T1000 (cell line): ENCODE measurements around the gene TENM4.

ENCODE experiments used
- DNase-seq: peaks from one replicate; lab custom pipeline; 2025; ENCODE audit warnings: mixed read lengths; lab: John Stamatoyannopoulos, UW

TENM4 gene

DNA sequence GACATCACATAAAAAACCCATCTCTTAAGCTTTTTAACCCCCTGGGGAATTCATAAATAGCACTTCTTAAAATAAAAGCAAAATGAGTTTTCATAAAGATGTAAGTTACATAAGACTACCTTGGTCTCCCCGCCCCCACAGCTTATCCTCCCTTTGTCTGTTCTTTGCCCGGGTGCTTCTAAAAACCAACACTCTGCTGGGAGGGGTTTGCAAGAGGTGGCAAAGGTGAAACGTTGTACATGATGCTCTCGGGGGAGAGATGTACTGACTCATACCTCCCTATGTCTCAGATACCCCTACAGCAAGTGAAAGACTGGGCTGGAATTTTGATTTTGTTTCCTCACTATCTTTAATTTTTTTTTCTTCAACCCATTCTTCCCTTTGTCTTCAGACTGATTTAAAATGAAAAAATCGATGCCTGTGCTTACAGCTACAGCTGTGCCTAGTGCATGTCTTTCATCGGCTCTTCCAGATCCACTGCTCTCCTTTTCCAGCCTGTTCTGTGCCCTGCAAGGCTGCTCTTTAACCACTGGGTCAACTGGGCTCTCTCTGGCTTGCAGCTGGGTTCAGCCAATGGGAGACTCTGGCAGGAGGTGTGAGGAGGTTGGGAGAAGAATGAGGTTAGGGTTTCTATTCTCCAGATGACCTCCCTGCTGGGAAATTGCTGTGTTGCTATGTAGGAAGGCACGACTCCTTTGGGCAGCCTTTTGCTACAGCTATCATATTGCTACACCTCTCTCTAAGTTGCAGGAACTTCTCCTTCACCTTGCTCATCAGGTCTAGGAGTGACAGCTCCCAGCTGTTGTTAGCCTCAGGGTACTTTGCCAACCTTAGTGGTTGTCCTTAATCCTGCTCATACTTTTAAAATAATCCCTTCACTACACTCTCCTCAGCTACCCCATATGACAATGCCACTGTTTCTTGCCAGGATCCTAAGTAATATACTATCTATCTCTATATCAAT lies 266.5 kb downstream of the TENM4 start:
- no peak for DNase-seq

DNA sequence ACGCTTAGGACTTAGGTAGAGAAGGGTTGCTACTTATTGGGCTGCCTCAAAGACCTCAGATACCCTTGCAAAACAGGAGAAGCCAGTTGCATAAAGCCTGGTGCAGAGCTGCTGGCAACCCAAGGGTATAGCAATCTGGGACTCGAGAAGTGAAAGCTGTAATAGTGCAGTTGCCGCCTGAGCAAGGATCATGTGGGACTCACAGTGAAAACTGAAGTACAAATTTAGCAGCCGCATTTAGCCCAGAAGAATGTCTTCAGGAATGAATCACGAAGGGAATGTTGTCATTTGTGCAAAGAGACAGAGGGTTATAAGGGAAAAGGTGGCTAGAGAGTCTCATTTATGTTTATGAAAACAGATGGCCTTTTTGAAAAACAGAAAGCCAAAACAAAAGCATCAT lies 267.2 kb downstream of the TENM4 start:
- DNase-seq = no peak

DNA sequence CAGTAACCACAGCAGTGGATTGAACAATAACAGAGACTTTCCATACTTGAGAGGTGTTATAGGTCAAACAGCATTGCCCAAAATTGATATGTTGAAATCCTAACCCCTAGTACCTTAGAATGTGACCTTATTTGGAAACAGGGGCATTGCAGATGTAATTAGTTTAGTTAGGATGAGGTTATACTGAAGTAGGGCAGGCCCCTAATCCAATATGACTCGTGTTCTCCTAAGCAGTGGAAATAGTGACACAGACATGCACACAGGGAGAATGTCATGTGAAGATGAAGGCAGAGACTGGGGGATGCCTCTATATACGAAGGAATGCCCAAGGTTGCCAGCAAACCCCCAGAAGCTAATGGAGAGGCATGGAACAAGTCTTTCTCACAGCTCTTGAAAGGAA lies 270.5 kb downstream of the TENM4 start:
- DNase-seq = no peak

DNA sequence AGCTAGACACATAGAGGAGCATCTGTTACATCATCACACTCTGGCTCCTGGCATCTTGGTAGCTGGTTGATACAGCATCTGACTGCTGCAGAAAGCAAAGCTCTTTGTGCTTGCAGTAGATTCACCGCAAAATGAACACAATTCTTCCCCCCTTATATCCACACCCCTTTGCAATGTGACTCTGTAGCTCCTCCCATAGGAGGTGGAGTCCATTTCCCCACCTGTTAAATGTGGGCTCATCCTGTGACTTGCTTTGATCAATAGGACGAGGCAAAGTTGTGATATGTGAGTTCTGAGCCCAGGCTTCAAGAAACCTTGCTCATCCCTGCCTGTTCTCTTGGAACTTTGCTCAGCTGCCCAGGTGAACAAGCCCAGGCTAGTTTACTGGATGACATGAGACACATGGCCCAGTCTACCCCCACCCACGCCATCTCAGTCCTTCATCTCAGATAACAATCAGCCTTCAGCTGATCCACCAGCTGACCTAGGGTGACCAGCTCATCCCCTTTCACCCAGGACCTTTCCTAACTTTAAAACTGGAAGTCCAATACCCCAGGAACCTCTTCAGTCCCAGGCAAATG lies 272.2 kb downstream of the TENM4 start:
- no peak for DNase-seq

DNA sequence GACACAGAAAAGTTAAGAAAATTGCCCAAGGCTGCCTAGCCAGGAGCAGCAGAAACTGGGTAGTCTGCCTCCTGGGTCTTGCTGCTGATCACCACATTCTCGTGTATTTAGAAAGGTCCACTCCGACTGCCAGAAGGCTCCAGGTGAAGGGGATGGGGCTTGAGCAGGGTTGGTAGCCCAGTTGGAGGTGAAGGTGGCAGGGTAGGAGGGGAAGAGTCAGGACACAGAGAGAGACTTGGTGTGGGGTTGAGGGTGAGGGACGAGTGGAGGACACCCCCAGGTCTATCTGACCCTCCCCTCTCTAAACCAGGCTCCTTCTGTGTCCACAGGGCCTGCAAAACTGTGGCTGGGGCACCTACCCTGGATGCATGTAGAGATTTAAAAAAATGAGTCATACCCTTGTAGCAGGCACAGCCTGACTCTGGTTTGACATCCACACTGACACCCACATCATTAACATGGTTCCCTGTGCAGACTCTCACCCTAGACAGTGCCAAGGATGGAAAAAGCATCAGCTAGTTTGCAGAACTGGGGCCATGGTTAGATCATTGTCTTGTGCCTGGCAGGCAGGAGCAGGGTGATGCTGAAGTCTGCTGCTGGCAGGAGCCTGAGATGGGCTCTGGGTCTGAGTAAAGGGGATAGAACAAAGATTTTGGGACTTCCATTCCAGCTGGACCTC lies 273.2 kb downstream of the TENM4 start:
- DNase-seq = no peak

DNA sequence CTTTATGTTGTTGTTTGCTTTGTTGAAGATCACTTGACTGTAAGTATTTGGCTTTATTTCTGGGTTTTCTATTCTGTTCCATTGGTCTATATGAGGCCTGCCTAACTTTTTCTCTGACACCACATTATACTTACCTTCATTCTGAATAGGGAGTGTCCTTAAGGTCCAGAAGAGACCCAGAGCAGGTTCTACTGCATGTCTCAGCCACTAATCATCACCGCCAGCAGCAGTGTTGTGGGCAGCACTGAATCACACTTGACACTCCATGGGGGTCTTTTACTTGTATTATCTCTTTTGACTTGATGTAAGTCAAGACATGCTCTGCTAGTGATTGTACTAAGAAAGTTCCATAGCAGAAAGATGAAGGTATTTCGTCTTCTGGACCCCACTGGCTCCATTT lies 274.9 kb downstream of the TENM4 start:
- DNase-seq = no peak

DNA sequence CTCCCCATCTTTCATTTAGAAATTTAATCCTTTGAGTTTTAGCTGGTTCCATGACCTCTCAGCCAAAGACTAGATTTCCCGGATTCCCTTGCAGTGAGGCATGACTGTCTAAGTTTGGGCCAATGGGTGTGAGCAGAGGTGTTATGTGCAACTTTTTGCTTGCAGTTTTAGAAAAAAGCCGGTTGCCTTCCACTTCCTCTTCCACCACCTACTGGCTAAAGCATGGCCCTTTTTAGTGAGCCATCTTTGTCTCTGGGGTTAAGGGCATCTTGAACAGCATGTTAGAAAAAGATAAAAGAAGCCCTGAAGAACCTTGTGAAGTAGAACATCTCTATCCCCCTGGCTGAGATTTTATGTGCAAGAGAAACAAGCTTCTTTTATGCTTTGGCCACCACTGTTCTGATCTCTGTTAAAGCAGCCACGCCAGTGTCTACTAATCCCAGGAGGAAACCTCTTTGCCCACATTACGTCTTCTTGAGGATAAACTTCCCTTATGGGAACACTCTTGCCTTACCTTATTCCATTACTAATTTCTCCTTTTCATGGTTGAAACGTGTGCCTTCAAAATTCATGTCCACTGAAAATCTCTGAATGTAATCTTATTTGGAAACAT lies 279.9 kb downstream of the TENM4 start:
- DNase-seq = no peak

DNA sequence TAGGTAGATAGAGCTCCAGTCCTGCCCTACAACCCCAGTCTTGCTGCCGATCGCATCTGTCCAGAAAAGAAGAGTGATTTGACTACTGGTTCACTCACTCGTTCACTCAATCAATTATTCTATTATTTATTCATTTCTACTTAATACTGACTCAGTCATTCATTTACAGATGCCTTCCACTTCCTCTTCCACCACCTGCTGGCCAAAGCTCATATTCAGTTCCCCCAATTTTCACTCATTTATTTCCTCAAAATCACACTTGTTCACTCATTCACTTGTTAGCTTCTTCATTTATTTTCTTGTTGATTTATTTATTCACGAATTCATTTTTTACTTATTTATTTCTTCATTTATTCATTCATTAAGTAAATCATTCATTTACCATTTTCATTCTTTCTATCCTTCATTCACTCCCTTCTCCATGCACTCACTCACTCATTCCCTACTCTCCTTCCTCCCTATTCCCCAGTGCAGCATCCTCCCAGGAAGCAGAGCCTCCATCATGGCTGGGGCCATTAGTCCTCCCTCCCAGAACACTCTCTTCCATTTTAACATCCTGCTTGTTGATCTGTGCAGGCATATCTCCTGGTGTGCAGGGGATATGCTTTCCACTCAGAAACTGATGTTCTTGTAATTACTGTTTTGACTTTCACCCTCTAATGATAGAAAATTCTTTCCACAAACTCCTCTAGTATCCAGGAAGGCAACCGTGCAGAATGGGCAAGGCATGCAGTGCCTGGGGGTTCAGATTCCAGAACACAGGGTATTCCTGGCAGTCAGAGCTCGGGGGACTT lies 281.0 kb downstream of the TENM4 start:
- no peak for DNase-seq

DNA sequence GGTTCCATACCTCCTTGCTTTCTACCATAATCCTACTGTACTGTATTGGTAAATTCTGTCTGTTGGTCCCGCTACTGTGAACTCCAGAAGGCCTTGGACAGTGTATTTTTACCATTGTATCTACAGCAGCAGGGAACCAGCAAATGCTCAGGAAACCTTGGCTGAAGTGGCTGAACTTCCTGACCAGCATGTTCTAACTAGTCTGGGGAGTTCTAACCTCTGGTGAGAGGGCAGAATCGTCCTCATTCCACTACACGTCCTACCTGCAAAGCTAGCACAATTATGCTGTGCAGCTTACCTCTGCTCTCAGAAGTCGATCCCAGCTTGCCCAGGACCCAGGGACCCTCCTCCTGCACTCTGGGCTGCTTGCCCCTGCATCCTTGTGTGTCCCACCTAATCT lies 283.1 kb downstream of the TENM4 start:
- DNase-seq = no peak

DNA sequence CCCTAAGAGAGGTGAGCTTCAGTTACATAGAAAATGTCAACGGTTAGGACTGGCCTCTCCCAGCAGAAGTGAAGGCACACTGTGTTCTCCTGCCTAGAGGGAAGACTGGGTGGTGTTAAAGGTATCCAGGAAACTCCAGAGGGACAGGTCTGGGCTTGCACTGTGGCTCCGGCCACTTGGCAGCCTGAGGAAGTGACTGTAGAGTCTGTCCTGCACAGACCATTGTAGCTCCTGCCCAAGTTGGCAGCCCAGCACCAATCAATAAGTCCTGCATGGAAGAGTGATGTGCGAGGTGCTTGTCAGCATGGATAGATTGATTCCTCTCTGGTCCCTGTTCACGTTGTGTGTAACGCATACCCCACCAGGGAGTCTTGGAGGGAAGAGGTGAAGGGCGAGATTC lies 284.8 kb downstream of the TENM4 start:
- no peak for DNase-seq

DNA sequence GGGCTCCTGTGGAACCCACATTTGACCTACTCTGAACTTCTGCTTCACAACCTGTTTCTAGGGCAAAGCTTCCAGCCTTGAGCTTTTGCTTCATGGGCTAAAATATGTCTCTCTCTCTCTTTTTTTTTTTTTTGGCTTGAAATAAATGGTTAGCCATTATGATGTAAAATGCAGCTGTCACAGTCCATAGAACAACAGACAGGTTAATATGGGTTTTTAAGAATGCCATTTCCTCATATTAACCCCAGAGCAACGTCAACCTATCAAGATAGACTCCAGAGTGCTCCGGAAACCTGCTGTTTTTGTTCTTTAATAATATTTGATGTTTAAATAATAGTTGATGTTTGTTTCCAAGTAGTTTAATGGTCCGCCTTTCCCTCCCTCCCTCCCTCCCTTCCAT lies 285.6 kb downstream of the TENM4 start:
- no peak for DNase-seq

DNA sequence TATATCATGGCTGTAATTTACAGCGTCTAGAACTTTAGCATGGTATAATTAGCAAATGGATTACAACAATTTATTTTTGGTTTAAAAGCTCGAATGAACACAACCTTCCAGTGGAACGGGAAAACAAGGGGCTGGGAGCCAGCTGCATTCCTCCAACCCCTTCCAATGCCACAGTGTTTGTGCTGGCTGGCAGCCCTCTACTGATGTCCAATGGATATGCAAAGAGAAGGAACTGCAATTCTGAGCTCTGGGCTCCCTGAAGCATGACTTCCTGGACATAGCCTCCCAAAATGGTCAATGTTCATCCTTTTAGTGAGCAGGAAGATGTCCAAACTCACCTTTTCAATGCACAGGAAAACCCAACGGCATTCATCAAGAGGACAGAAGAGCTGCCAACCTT lies 288.3 kb downstream of the TENM4 start:
- no peak for DNase-seq

DNA sequence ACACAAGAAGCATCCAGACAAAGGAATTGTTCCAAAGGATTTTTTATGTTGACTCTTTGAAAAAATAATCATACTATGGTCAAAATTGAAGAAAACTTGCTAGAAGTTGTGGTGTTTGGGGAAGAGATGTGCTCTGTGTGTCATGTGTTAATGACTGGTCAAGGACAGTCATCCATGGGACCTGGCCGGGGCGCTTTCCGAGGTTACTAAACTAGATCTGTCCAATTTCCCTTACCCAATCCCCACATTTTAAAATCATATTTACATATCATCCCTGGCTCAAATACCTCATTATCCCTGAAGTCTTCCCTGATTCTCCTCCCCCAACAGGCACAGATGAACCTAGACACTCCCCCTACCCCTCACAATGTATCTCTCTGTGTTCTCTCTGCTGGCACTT lies 289.4 kb downstream of the TENM4 start:
- no peak for DNase-seq

DNA sequence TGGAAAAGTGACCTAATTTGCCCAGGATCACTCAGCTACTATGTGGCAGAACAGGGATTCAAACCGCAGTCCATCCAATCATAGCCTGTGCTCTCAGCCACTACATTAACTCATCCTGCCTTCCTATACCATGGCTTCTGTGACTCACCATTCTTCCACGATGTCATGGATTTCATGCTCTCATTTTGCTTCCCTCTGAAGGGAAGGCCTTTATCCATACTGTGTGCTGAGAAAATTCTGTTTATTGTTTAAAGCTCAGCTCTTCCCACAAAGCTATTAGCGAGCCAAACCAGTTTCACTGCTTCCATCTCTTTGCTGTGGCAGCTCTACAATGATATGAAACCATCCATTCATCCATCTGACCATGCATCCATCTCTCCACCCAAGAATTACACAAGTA lies 289.9 kb downstream of the TENM4 start:
- DNase-seq = no peak

DNA sequence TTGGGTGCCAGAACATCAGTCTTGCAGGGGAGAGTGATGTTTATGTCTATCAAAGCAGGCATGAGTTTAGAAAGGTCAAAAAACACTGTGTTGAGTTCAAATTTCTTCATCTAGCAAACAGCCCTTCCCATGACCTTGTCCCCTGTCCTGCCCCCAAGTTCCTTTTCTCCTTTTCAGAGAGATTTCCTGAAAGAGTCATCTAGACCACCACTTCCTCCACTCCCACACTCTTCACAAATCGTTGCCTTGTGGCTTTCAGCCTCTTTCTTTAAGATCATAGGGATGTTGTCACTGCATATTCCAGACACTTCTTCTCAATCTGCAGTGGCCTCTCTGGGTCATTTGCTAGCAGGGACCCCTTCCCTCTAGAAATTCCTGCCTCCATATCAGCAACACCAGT lies 290.5 kb downstream of the TENM4 start:
- no peak for DNase-seq

DNA sequence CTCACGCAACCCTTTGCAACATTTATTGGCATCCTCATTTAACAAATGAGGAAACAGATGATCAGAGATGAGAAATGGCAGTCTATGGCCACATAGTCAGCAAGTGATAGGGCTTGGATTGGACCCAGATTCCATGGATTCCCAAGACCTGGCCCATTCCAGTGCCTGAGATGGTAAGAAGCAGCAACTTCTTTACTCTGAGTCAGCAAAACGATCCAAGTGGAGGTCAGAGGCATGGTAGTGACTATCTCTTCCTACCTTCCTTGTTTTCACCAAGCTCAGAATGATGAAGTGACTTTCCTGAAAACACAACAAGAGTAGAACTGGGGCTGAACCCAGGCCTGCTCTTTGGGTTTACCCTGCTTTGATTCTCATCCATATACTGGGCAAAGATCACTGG lies 293.1 kb downstream of the TENM4 start:
- DNase-seq = no peak

DNA sequence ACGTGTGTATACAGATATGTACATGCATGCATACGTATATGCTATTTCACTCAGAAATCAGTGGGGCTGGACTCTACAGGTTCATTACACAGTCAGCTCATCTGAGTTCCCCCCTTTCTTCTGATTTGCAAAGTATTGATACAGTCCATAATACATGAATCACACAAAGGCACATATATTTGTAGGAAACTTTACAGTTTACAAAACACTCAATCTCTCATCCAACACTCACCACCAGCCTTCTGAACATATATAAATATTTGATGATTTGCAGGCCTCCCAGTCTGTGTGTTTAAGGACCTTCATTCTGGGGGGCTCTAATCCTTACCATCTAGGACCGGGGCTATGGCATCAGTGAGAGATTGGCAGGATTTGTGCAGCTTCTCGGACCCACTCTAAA lies 293.8 kb downstream of the TENM4 start:
- no peak for DNase-seq

DNA sequence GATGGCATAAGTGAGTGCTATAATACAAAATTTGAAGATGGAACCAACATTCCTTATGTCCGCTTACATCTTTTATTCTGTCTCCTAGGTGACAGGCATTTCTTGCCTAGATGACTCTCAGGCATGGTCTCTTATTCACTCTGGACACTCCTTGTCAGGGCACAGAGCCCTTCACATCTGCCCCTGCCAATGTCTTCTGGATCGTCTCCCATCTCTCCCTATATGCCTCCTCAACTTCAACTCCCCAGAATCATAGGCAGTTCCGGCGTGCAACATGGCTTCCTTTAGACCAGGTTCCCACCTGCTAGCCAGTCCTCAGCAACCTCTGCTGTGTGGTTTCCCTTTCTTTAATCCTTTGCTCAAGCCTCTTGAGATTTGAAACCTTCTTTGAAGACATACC lies 300.9 kb downstream of the TENM4 start:
- no peak for DNase-seq

DNA sequence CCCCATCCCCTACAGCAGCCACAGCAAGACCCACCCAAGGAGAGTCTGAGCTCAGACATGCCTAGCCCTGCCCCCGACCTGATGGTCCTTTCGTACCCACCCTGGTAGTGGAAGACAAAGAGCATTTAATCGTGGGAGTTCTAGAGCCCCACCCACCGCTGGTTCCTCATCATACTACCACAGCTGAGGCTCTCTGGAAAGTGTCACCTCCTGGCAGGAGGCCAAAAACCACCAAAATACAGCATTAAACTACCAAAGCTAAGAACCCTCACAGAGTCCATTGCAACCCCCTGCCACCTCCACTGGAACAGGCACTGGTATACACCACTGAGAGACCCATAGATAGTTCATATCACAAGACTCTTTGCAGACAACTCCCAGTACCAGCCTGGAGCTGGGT lies 311.1 kb downstream of the TENM4 start:
- no peak for DNase-seq

DNA sequence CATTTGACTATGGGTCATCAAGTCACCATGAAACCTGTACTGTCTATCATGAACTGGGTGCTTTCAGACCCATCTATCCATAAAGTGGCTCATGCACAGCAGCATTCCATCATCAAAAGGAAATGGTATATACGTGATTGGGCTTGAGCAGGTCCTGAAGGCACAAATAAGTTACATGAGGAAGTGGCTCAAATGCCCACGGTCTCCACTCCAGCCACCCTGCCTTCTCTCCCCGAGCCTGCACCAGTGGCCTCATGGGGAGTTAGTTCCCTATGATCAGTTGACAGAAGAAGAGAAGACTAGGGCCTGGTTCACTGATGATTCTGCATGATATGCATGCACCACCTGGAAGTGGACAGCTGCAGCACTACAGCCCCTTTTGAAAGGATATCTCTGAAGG lies 312.5 kb downstream of the TENM4 start:
- DNase-seq = no peak

DNA sequence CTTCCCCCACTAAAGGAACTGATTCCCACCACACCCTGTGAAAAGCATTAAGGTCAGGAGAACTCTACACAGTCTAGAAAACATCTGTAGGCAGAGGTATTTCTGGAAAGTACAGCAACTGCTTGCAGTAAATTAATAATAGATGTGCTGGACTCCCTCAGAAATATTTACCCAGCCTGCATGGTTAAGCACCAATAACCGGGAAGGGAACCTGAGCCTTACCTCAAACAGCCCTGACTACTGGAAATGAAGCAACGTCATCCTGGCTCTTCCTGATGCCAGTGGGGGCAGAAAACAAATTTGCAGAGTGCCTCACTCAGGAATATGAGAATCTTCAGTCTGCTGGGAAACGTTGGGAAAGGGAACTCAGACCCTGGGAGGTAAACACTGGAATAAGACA lies 318.1 kb downstream of the TENM4 start:
- no peak for DNase-seq

DNA sequence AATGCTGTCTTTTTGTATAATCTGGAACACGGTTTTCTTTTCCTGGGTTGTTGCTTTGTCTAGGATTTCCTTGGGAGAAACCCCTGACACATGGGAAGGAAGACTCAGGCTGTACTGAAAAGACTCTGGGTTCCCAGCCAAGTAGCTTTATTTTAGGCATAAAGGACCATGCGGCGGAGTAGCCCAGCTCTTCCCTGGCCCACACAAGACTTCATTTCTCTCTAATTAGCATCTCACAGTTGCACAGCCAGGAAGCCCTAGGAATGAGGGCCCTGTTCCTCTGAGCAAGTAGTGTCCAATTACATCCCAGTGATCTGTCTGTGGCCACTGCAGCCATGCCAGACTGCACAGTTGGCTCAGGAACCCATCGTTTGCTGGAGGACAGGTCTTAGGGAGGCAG lies 319.5 kb downstream of the TENM4 start:
- DNase-seq = no peak
